Spleen (tissue), 11 donors: ENCODE data around the gene TEKT5. TPM values are rescaled to one million over a fixed set of nuclear protein-coding genes. Genes with fewer than 3 reads are reported as not detected.

Experiments
- DNase-seq: peaks from one replicate; pipeline ENCODE4 v3.0.0-alpha.2; 2020
- H3K27ac ChIP-seq, 8 donors: fragments of 200-600 bp; sonication (generic) in 7 of 8; 1 replicate in 4 of 8; 2 replicates in 4 of 8; pipeline versions ENCODE4 v1.5.0 to v1.8.0; 2016 to 2021; ENCODE audit warnings: inconsistent platforms in 4 of 8, mild to moderate bottlenecking in 4 of 8, moderate library complexity in 1 of 8
- H3K27me3 ChIP-seq, 7 donors: fragments of 200-600 bp; sonication (generic) in 6 of 7; replicated peaks in 1 of 7; 1 replicate in 4 of 7; 2 replicates in 3 of 7; pipeline versions ENCODE4 v1.5.0 to v1.8.0; 2016 to 2021; ENCODE audit warnings: inconsistent platforms in 3 of 7, mild to moderate bottlenecking in 1 of 7
- H3K36me3 ChIP-seq, 6 donors: fragments of 200-600 bp; sonication (generic) in 5 of 6; 1 replicate in 4 of 6; 2 replicates in 2 of 6; pipeline versions ENCODE4 v1.5.0 to v1.8.0; 2016 to 2021; ENCODE audit warnings: inconsistent platforms in 2 of 6
- H3K4me1 ChIP-seq, 6 donors: fragments of 200-600 bp; sonication (generic) in 5 of 6; 1 replicate in 3 of 6; 2 replicates in 3 of 6; pipeline versions ENCODE4 v1.5.0 to v1.8.0; 2016 to 2021; ENCODE audit warnings: inconsistent platforms in 3 of 6
- H3K4me3 ChIP-seq, 8 donors: fragments of 200-600 bp; sonication (generic) in 7 of 8; 1 replicate in 4 of 8; 2 replicates in 4 of 8; pipeline versions ENCODE4 v1.5.0 to v1.8.0; 2016 to 2021; ENCODE audit warnings: inconsistent platforms in 4 of 8, mild to moderate bottlenecking in 4 of 8, moderate library complexity in 2 of 8
- H3K9me3 ChIP-seq, 8 donors: fragments of 200-600 bp; sonication (generic) in 7 of 8; 1 replicate in 4 of 8; 2 replicates in 4 of 8; pipeline versions ENCODE4 v1.5.0 to v1.8.0; 2016 to 2021; ENCODE audit warnings: inconsistent platforms in 4 of 8
- CTCF ChIP-seq, 11 experiments: fragments of 200-600 bp in 7 of 11; fragments of 450-650 bp in 4 of 11; sonication (generic) in 4 of 11; IDR thresholded peaks in 8 of 11; conservative IDR thresholded peaks in 3 of 11; 1 replicate in 7 of 11; 2 replicates in 4 of 11; pipeline versions ENCODE4 v1.4.0 to v1.8.0; 2016 to 2021; ENCODE audit warnings: antibody characterized with exemption in 11 of 11, inconsistent platforms in 4 of 11, mild to moderate bottlenecking in 1 of 11
- POLR2A ChIP-seq, 3 donors: fragments of 450-650 bp; IDR thresholded peaks; one replicate each; pipeline ENCODE4 v1.5.1; 2017; ENCODE audit warnings: antibody characterized with exemption in 3 of 3, mild to moderate bottlenecking in 1 of 3
- POLR2AphosphoS5 ChIP-seq, 3 donors: sonication (generic); formaldehyde crosslinking; IDR thresholded peaks; one replicate each; pipeline ENCODE4 v1.5.1; 2017; ENCODE audit warnings: antibody characterized with exemption in 3 of 3
- WGBS, 5 donors: extraction: QIAGEN DNeasy Blood & Tissue Kit in 3 of 5; methylation state at CpG; one replicate each; pipeline versions ENCODE4 v1.1.5 to v1.1.7; 2013 to 2018; 5-methylcytosine and 5-hydroxymethylcytosine counted together
- intact Hi-C: fragments of 100-400 bp; cut with DNase I; formaldehyde crosslinking; loops from one replicate; pipeline ENCODE4 v1.15.0; 2023; ENCODE audit warnings: low total_unique reads
- polyA plus RNA-seq, 3 donors: library from polyadenylated mRNA; stranded (reverse); fragments of 200-250 nt; gene quantifications; one replicate each; pipeline ENCODE4 v1.2.1, GENCODE V29; 2013
- total RNA-seq, 7 donors: library from RNA; depleted of rRNA in 3 of 7; stranded (reverse); fragments of >200 nt in 3 of 7; fragmentation: NEBNext Ultra II Directional in 4 of 7; extraction: Animal tissue kit (Norgen Biotek cat#: 25700) in 4 of 7; gene quantifications; one replicate each; pipeline versions ENCODE4 v1.1.0 to v1.2.1, GENCODE V29; 2016 to 2021
- donor health status: healthy with polysubstance abuse.
- donor health status: DM: no; HTN: no; CAD: no; lungs with moderate emphysema.
- donor health status: DM: no; HTN: no; CAD: no.
- donor health status: Bipolar disorder and iron deficiency.
- donor health status: healthy.
- donor health status: DM: no; HTN: no; CAD: no.
- donor health status: DM: yes; HTN: yes; CAD: no.

Gene TEKT5
- total and polyA plus RNA-seq, 10 donors = 0.17 to 1.5 (median 0.43) TPM; not detected in 3

- 81 to 89% (median 88%) methylated on average over 8 of the region's 8 CpGs for WGBS, 5 donors
- DNase-seq = no peak
Observed at GRCh38 chr16:10660950-10661635, 33.6 kb downstream of the TEKT5 start.

GRCh38 chr16:10658943-10659342 is 35.8 kb downstream of the TEKT5 start:
- Histone ChIP-seq H3K4me3 (no peak overlapping the region), H3K4me1 (no peaks in the 10 kb centered on the region), H3K27me3 (no peaks in the 10 kb centered on the region), H3K9me3 (peaks cover 0 to 4% (median 0%) of the 10 kb centered on the region in 8 donors), H3K27ac (no peak overlapping the region), H3K36me3 (no peaks in the 10 kb centered on the region)
- 77 to 88% (median 79%) methylated on average over 6 of the region's 6 CpGs for WGBS, 5 donors
- no peak for TF ChIP-seq POLR2AphosphoS5 (IDR thresholded peaks at IDR 0.05)
- TF ChIP-seq CTCF (IDR thresholded peaks at IDR 0.05 in 8 of 11, conservative IDR thresholded peaks at IDR 0.05 in 3 of 11) = no peak
- TF ChIP-seq POLR2A (IDR thresholded peaks at IDR 0.05) = no peak
- intact Hi-C loops = no loop called here
- no peak for DNase-seq

More at GRCh38 chr16:10660950-10661635, 33.6 kb downstream of the TEKT5 start:
- Histone ChIP-seq H3K4me3 (no peak overlapping the region), H3K9me3 (no peaks in the 10 kb centered on the region), H3K27me3 (no peaks in the 10 kb centered on the region), H3K27ac (no peak overlapping the region), H3K36me3 (no peaks in the 10 kb centered on the region), H3K4me1 (no peaks in the 10 kb centered on the region)
- intact Hi-C loops = no loop called here
- TF ChIP-seq POLR2A (IDR thresholded peaks at IDR 0.05) (no peak), CTCF (IDR thresholded peaks at IDR 0.05 in 8 of 11, conservative IDR thresholded peaks at IDR 0.05 in 3 of 11) (no peak), POLR2AphosphoS5 (IDR thresholded peaks at IDR 0.05) (no peak)

GRCh38 chr16:10657925-10658324 is 36.8 kb downstream of the TEKT5 start:
- Histone ChIP-seq H3K9me3 (peaks cover 0 to 4% (median 0%) of the 10 kb centered on the region in 8 donors), H3K36me3 (no peaks in the 10 kb centered on the region), H3K27ac (no peak overlapping the region), H3K4me3 (no peak overlapping the region), H3K27me3 (peaks cover 0 to 3% (median 0%) of the 10 kb centered on the region in 7 donors), H3K4me1 (no peaks in the 10 kb centered on the region)
- TF ChIP-seq POLR2AphosphoS5 (IDR thresholded peaks at IDR 0.05) (no peak), CTCF (IDR thresholded peaks at IDR 0.05 in 8 of 11, conservative IDR thresholded peaks at IDR 0.05 in 3 of 11) (no peak), POLR2A (IDR thresholded peaks at IDR 0.05) (no peak)
- intact Hi-C loops = no loop called here
- no peak for DNase-seq
- WGBS, 5 donors = 85 to 96% (median 88%) methylated on average over 4 of the region's 4 CpGs

GRCh38 chr16:10656618-10657017 is 38.1 kb downstream of the TEKT5 start:
- Histone ChIP-seq H3K36me3 (no peaks in the 10 kb centered on the region), H3K9me3 (peaks cover 0 to 4% (median 0%) of the 10 kb centered on the region in 8 donors), H3K27me3 (peaks cover 0 to 4% (median 0%) of the 10 kb centered on the region in 7 donors), H3K4me3 (no peak overlapping the region), H3K4me1 (no peaks in the 10 kb centered on the region), H3K27ac (no peak overlapping the region)
- DNase-seq = no peak
- TF ChIP-seq POLR2AphosphoS5 (IDR thresholded peaks at IDR 0.05) (no peak), CTCF (IDR thresholded peaks at IDR 0.05 in 8 of 11, conservative IDR thresholded peaks at IDR 0.05 in 3 of 11) (no peak), POLR2A (IDR thresholded peaks at IDR 0.05) (no peak)
- intact Hi-C loops = no loop called here
